Measurements from ENCODE around the gene SYNDIG1L.

Gene SYNDIG1L

GRCh38 chr14:74415115-74415437 is 10.9 kb downstream of the SYNDIG1L start:
- POLR2A ChIA-PET = no interaction called here
- CTCF ChIA-PET = no interaction called here
- no peak for DNase-seq (ENCODE audit: extremely low spot score)
- TF ChIP-seq, protein P1, sequence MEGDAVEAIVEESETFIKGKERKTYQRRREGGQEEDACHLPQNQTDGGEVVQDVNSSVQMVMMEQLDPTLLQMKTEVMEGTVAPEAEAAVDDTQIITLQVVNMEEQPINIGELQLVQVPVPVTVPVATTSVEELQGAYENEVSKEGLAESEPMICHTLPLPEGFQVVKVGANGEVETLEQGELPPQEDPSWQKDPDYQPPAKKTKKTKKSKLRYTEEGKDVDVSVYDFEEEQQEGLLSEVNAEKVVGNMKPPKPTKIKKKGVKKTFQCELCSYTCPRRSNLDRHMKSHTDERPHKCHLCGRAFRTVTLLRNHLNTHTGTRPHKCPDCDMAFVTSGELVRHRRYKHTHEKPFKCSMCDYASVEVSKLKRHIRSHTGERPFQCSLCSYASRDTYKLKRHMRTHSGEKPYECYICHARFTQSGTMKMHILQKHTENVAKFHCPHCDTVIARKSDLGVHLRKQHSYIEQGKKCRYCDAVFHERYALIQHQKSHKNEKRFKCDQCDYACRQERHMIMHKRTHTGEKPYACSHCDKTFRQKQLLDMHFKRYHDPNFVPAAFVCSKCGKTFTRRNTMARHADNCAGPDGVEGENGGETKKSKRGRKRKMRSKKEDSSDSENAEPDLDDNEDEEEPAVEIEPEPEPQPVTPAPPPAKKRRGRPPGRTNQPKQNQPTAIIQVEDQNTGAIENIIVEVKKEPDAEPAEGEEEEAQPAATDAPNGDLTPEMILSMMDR (IDR thresholded peaks at IDR 0.05; ENCODE audit: control extremely low read depth, extremely low read depth, low read depth, missing control alignments) = no peak

DNA sequence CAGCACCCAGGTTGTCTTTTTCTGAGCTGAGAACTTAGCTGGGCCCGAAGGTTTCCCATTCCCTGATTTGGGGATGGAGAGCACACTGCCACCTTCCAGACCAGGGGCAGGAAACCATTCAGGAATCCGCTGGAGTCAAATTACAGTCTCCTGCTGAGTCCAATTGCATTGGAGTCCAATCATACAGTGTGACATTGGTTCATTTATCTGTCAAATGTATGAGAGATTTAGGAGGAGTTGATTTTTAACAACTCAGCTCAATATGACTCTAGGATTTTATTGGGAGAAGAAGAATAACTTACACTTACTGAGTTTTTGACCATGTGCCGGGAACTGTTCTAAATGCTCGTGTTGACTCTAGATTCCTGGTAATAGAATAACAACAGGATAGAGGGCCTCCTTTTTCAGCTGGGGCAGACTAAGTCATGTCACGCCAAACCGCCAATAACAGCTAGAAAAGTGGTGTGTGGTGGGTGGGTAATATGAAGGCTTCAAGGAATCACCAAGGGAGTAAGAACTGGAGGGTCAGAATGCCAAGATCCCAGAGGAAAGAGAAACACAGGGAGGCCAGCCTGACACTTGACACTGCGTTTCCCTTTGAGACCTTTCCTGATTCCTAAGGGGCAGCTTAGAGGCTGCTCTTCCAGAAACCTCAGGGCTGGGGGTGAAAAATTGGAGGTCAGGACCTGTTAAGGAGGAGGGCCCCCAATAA is 11.5 kb downstream of the SYNDIG1L start:
- CTCF ChIA-PET = no interaction called here
- DNase-seq (ENCODE audit: extremely low spot score) = no peak
- POLR2A ChIA-PET = no interaction called here
- TF ChIP-seq, protein P1 (IDR thresholded peaks at IDR 0.05; ENCODE audit: control extremely low read depth, extremely low read depth, low read depth, missing control alignments) = no peak

GRCh38 chr14:74413627-74414026 is 12.4 kb downstream of the SYNDIG1L start:
- TF ChIP-seq, protein P1 (IDR thresholded peaks at IDR 0.05; ENCODE audit: control extremely low read depth, extremely low read depth, low read depth, missing control alignments) = no peak
- POLR2A ChIA-PET = no interaction called here
- DNase-seq (ENCODE audit: extremely low spot score) = no peak
- CTCF ChIA-PET = no interaction called here

- TF ChIP-seq, protein P1 (IDR thresholded peaks at IDR 0.05; ENCODE audit: control extremely low read depth, extremely low read depth, low read depth, missing control alignments) = no peak
- ChIA-PET POLR2A (no interaction called here), CTCF (no interaction called here)
- no peak for DNase-seq (ENCODE audit: extremely low spot score)
These were observed 13.3 kb downstream of the SYNDIG1L start for GRCh38 chr14:74412753-74413152.

DNA sequence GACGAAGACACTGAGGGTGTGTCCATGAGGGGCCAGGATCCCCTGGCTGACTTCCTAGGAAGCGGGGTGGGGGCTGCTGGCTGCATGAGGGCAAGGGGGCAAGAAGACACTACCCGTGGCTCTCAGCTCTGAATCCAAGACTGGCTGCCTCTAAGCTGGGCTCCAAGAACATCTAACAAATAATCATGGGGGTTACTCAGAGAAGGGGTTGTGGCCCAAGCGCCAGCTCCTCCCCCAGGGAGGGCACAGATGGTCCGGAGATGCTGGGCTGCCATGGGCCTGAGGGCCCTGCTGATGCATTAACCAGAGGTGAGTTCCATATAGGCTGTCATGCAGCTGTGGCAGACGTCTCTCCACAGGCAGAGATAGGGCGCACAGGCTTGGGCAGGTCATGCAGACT is 14.3 kb downstream of the SYNDIG1L start:
- ChIA-PET POLR2A (no interaction called here), CTCF (no interaction called here)
- DNase-seq (ENCODE audit: extremely low spot score) = no peak
- TF ChIP-seq, protein P1 (IDR thresholded peaks at IDR 0.05; ENCODE audit: control extremely low read depth, extremely low read depth, low read depth, missing control alignments) = no peak

GRCh38 chr14:74409441-74409840 is 16.6 kb downstream of the SYNDIG1L start:
- POLR2A ChIA-PET = no interaction called here

More at GRCh38 chr14:74409441-74409840, 16.6 kb downstream of the SYNDIG1L start:
- TF ChIP-seq, protein P1 (IDR thresholded peaks at IDR 0.05; ENCODE audit: control extremely low read depth, extremely low read depth, low read depth, missing control alignments) = no peak
- DNase-seq (ENCODE audit: extremely low spot score) = no peak
- CTCF ChIA-PET = interaction anchor here (0.8 kb wide), 1 partner anchor 10 kb away, joined by 3 read pairs; no protein-coding TSS in a partner anchor

Data from GM10248 (cell line).